Coronary artery (tissue), 2 donors: ENCODE measurements around the gene NAA15.

Source experiments
- DNase-seq: peaks from one replicate; pipeline ENCODE4 v3.0.0-alpha.2; 2017; ENCODE audit warnings: low spot score
- H3K27ac ChIP-seq, 2 donors: fragments of 200-600 bp; sonication (generic); one replicate each; pipeline ENCODE4 v1.5.1; 2016 to 2019
- H3K4me3 ChIP-seq: fragments of 200-600 bp; sonication (generic); 2 replicates; pipeline ENCODE4 v1.5.1; 2016; ENCODE audit warnings: mild to moderate bottlenecking, moderate library complexity
- CTCF ChIP-seq: fragments of 200-600 bp; sonication (generic); IDR thresholded peaks from one replicate; pipeline ENCODE4 v1.5.1; 2019; ENCODE audit warnings: antibody characterized with exemption

The NAA15 gene

GRCh38 chr4:139469216-139469615 lies 167.9 kb downstream of the NAA15 start:
- Histone ChIP-seq H3K27ac (no peak overlapping the region), H3K4me3 (no peak overlapping the region)
- no peak for DNase-seq
- no peak for TF ChIP-seq CTCF
